GM18909 (cell line): ENCODE measurements around the gene CRTC1.
"Not testable (repeated sequence)": the region's sequence is repeated elsewhere in the genome, so short reads cannot be mapped to it uniquely, and the experiment has no call there.

Experiments used
- ATAC-seq: cut with Tn5 transposase; IDR thresholded peaks from one replicate; pipeline ENCODE4 v1.9.1; 2021; ENCODE audit warnings: mild to moderate bottlenecking; ENCODE audit not compliant: unreplicated experiment, poor library complexity

CRTC1 gene

GRCh38 chr19:18668252-18668631 is 15.2 kb upstream of the CRTC1 start:
- no peak for ATAC-seq

GRCh38 chr19:18668744-18669523 is 14.5 kb upstream of the CRTC1 start:
- ATAC-seq: no peak

GRCh38 chr19:18669524-18669817 is 14.0 kb upstream of the CRTC1 start:
- ATAC-seq: no peak

- no peak for ATAC-seq
These were observed 13.6 kb upstream of the CRTC1 start for GRCh38 chr19:18669883-18670282.

GRCh38 chr19:18670312-18670711 is 13.2 kb upstream of the CRTC1 start:
- no peak for ATAC-seq

GRCh38 chr19:18671303-18672043 is 12.0 kb upstream of the CRTC1 start:
- ATAC-seq: no peak

GRCh38 chr19:18672044-18672451 is 11.4 kb upstream of the CRTC1 start:
- ATAC-seq: no peak

GRCh38 chr19:18672606-18673337 is 10.7 kb upstream of the CRTC1 start:
- no peak for ATAC-seq

GRCh38 chr19:18674616-18675015 is 8.9 kb upstream of the CRTC1 start:
- no peak for ATAC-seq

- no peak for ATAC-seq
These were observed 7.7 kb upstream of the CRTC1 start for GRCh38 chr19:18675779-18676178.

GRCh38 chr19:18676692-18677091 is 6.8 kb upstream of the CRTC1 start:
- no peak for ATAC-seq

- no peak for ATAC-seq
These were observed 6.3 kb upstream of the CRTC1 start for GRCh38 chr19:18677156-18677555.

GRCh38 chr19:18680148-18680547 is 3.3 kb upstream of the CRTC1 start:
- ATAC-seq: not testable (repeated sequence)

- no peak for ATAC-seq
These were observed 722 bp upstream of the CRTC1 start for GRCh38 chr19:18682807-18683108.

- no peak for ATAC-seq
These were observed 620 bp downstream of the CRTC1 start for GRCh38 chr19:18683958-18684641.

GRCh38 chr19:18684642-18684993 is 1.1 kb downstream of the CRTC1 start:
- no peak for ATAC-seq

- no peak for ATAC-seq
These were observed 2.2 kb downstream of the CRTC1 start for GRCh38 chr19:18685597-18686190.

GRCh38 chr19:18687740-18688465 is 4.4 kb downstream of the CRTC1 start:
- ATAC-seq: no peak

- no peak for ATAC-seq
These were observed 12.5 kb downstream of the CRTC1 start for GRCh38 chr19:18696023-18696422.

- ATAC-seq: no peak
These were observed 14.2 kb downstream of the CRTC1 start for GRCh38 chr19:18697680-18698079.
